GM20000 (cell line): ENCODE data around the gene CLDN3.
"Not testable (repeated sequence)": the region's sequence is repeated elsewhere in the genome, so short reads cannot be mapped to it uniquely, and the experiment has no call there.

Experiments
- DNase-seq: peaks from one replicate; pipeline ENCODE4 v3.0.0; 2012; ENCODE audit warnings: low spot score
- TF ChIP-seq, protein P1 (sequence below): IDR thresholded peaks from 2 replicates; pipeline ENCODE4 v1.5.1; 2012; ENCODE audit warnings: mild to moderate bottlenecking, control low read depth; ENCODE audit errors: extremely low read depth, missing control alignments

The CLDN3 gene

GRCh38 chr7:73721377-73721817, 48.7 kb downstream of the CLDN3 start:
- DNase-seq = no peak
- TF ChIP-seq, protein P1, sequence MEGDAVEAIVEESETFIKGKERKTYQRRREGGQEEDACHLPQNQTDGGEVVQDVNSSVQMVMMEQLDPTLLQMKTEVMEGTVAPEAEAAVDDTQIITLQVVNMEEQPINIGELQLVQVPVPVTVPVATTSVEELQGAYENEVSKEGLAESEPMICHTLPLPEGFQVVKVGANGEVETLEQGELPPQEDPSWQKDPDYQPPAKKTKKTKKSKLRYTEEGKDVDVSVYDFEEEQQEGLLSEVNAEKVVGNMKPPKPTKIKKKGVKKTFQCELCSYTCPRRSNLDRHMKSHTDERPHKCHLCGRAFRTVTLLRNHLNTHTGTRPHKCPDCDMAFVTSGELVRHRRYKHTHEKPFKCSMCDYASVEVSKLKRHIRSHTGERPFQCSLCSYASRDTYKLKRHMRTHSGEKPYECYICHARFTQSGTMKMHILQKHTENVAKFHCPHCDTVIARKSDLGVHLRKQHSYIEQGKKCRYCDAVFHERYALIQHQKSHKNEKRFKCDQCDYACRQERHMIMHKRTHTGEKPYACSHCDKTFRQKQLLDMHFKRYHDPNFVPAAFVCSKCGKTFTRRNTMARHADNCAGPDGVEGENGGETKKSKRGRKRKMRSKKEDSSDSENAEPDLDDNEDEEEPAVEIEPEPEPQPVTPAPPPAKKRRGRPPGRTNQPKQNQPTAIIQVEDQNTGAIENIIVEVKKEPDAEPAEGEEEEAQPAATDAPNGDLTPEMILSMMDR = no peak

GRCh38 chr7:73720443-73720842, 49.6 kb downstream of the CLDN3 start:
- not testable (repeated sequence) for DNase-seq

- TF ChIP-seq, protein P1 = no peak
- DNase-seq = no peak
These were observed 50.3 kb downstream of the CLDN3 start for GRCh38 chr7:73719806-73720169.
